HG03025 (cell line): ENCODE measurements around the gene MYBL2.
"Not testable (repeated sequence)": the region's sequence is repeated elsewhere in the genome, so short reads cannot be mapped to it uniquely, and the experiment has no call there.

Experiments used
- ATAC-seq: cut with Tn5 transposase; IDR thresholded peaks from one replicate; pipeline ENCODE4 v1.9.1; 2021; ENCODE audit warnings: mild to moderate bottlenecking, moderate library complexity; ENCODE audit not compliant: unreplicated experiment, low FRiP score

The MYBL2 gene

GRCh38 chr20:43746344-43747137 lies 79.6 kb downstream of the MYBL2 start:
- ATAC-seq = no peak

- no peak for ATAC-seq
Measured at GRCh38 chr20:43748274-43748673, 81.4 kb downstream of the MYBL2 start.

- ATAC-seq = no peak
Measured at GRCh38 chr20:43749734-43750294, 82.9 kb downstream of the MYBL2 start.

GRCh38 chr20:43750774-43751166 lies 83.9 kb downstream of the MYBL2 start:
- no peak for ATAC-seq

- ATAC-seq = peak; percentile 70
Measured at GRCh38 chr20:43751167-43752050, 84.5 kb downstream of the MYBL2 start.

- ATAC-seq = no peak
Measured at GRCh38 chr20:43752051-43752360, 85.1 kb downstream of the MYBL2 start.

- ATAC-seq = no peak
Measured at GRCh38 chr20:43752561-43753301, 85.8 kb downstream of the MYBL2 start.

- ATAC-seq = no peak
Measured at GRCh38 chr20:43755390-43755789, 88.5 kb downstream of the MYBL2 start.

- ATAC-seq = no peak
Measured at GRCh38 chr20:43755851-43756250, 88.9 kb downstream of the MYBL2 start.

GRCh38 chr20:43757888-43758287 lies 91.0 kb downstream of the MYBL2 start:
- not testable (repeated sequence) for ATAC-seq

- ATAC-seq = no peak
Measured at GRCh38 chr20:43761386-43762340, 94.7 kb downstream of the MYBL2 start.

- no peak for ATAC-seq
Measured at GRCh38 chr20:43762911-43763310, 96.0 kb downstream of the MYBL2 start.

- ATAC-seq = no peak
Measured at GRCh38 chr20:43765916-43766315, 99.0 kb downstream of the MYBL2 start.
